Stomach (tissue), 9 donors: ENCODE data around the gene ZPR1. TPM values are rescaled to one million over a fixed set of nuclear protein-coding genes. Genes with fewer than 3 reads are reported as not detected.
"Not testable (repeated sequence)": the region's sequence is repeated elsewhere in the genome, so short reads cannot be mapped to it uniquely, and the experiment has no call there.

Experiments
- DNase-seq, 2 donors: peaks; one replicate each; pipeline versions ENCODE4 v3.0.0 to v3.0.0-alpha.2; 2013 to 2019
- H3K27ac ChIP-seq, 5 donors: fragments of 200-600 bp in 4 of 5; sonication (generic) in 4 of 5; one replicate each; pipeline ENCODE4 v1.5.1; 2013 to 2019; ENCODE audit warnings: mild to moderate bottlenecking in 1 of 5, moderate library complexity in 1 of 5
- H3K27me3 ChIP-seq, 3 donors: fragments of 200-600 bp; sonication (generic); one replicate each; pipeline ENCODE4 v1.5.1; 2017 to 2019; ENCODE audit warnings: mixed run types in 1 of 3
- H3K36me3 ChIP-seq, 4 donors: fragments of 200-600 bp; sonication (generic); 1 replicate in 3 of 4; 2 replicates in 1 of 4; pipeline ENCODE4 v1.5.1; 2016 to 2019
- H3K4me1 ChIP-seq, 4 donors: fragments of 200-600 bp; sonication (generic); one replicate each; pipeline ENCODE4 v1.5.1; 2016 to 2019
- H3K4me3 ChIP-seq, 4 donors: fragments of 200-600 bp; sonication (generic) in 3 of 4; one replicate each; pipeline ENCODE4 v1.5.1; 2016 to 2019; ENCODE audit warnings: mild to moderate bottlenecking in 1 of 4
- H3K9me3 ChIP-seq, 4 donors: fragments of 200-600 bp; sonication (generic); one replicate each; pipeline ENCODE4 v1.5.1; 2016 to 2019
- EP300 ChIP-seq: sonication (generic); formaldehyde crosslinking; IDR thresholded peaks from one replicate; pipeline ENCODE4 v1.6.1; 2017; ENCODE audit warnings: antibody characterized with exemption
- POLR2A ChIP-seq, 4 donors: fragments of 450-650 bp; IDR thresholded peaks; one replicate each; pipeline ENCODE4 v1.6.1; 2016; ENCODE audit warnings: antibody characterized with exemption in 4 of 4, control low read depth in 2 of 4, mild to moderate bottlenecking in 1 of 4, moderate library complexity in 1 of 4
- POLR2AphosphoS5 ChIP-seq, 3 donors: sonication (generic); formaldehyde crosslinking; IDR thresholded peaks; one replicate each; pipeline ENCODE4 v1.6.1; 2016; ENCODE audit warnings: antibody characterized with exemption in 3 of 3
- WGBS, 5 donors: extraction: QIAGEN DNeasy Blood & Tissue Kit in 3 of 5; methylation state at CpG; one replicate each; pipeline versions ENCODE4 v1.1.5 to v1.1.7; 2013 to 2018; 5-methylcytosine and 5-hydroxymethylcytosine counted together
- intact Hi-C: fragments of 100-400 bp; cut with DNase I; formaldehyde crosslinking; loops from one replicate; pipeline ENCODE4 v1.15.1; 2023; ENCODE audit warnings: low total_unique reads
- polyA plus RNA-seq, 3 donors: library from polyadenylated mRNA; stranded (reverse); fragments of 200-250 nt; gene quantifications; one replicate each; pipeline ENCODE4 v1.2.3, GENCODE V29; 2013
- total RNA-seq, 5 donors: library from RNA; depleted of rRNA; stranded (reverse); fragments of >200 nt; gene quantifications; one replicate each; pipeline versions ENCODE4 v1.1.0 to v1.2.3, GENCODE V29; 2014 to 2016
- TF ChIP-seq, protein P1 (sequence below), 7 experiments: fragments of 450-650 bp in 4 of 7; fragments of 200-600 bp in 3 of 7; sonication (generic) in 3 of 7; IDR thresholded peaks; one replicate each; pipeline ENCODE4 v1.5.1; 2016 to 2019; ENCODE audit warnings: antibody characterized with exemption in 7 of 7, control low read depth in 2 of 7, mild to moderate bottlenecking in 1 of 7
- donor health status: healthy with polysubstance abuse.
- donor health status: Bipolar disorder and iron deficiency.
- donor health status: healthy.

Gene ZPR1
- total and polyA plus RNA-seq, 8 donors: 17.8 to 54.9 (median 25.1) TPM

DNA sequence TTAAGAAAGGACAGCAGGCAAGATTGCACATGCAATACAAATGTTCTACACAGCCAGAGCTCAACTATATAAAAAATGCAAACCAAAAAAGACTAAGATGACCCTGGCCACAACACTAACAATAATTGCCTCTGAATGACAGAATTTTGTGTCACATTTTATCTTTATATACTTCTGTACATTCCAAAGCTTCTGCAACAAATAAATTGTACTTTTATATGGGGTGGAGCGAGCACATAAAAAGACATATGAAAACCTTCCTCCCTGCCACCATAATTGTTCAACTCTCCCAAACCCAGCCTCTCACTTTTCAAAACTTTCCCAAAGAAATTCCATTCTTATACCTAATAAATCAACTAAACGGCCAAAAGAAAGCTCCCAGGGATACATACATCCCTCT, 25.7 kb downstream of the ZPR1 start:
- no peaks in the 10 kb centered on the region for H3K9me3 ChIP-seq
- H3K36me3 ChIP-seq: peaks cover 34 to 96% (median 92%) of the 10 kb centered on the region in 4 donors
- no peak overlapping the region for H3K4me3 ChIP-seq
- TF ChIP-seq POLR2AphosphoS5 (IDR thresholded peaks at IDR 0.05) (no peak), POLR2A (IDR thresholded peaks at IDR 0.05) (no peak), EP300 (no peak)
- TF ChIP-seq, protein P1, sequence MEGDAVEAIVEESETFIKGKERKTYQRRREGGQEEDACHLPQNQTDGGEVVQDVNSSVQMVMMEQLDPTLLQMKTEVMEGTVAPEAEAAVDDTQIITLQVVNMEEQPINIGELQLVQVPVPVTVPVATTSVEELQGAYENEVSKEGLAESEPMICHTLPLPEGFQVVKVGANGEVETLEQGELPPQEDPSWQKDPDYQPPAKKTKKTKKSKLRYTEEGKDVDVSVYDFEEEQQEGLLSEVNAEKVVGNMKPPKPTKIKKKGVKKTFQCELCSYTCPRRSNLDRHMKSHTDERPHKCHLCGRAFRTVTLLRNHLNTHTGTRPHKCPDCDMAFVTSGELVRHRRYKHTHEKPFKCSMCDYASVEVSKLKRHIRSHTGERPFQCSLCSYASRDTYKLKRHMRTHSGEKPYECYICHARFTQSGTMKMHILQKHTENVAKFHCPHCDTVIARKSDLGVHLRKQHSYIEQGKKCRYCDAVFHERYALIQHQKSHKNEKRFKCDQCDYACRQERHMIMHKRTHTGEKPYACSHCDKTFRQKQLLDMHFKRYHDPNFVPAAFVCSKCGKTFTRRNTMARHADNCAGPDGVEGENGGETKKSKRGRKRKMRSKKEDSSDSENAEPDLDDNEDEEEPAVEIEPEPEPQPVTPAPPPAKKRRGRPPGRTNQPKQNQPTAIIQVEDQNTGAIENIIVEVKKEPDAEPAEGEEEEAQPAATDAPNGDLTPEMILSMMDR (IDR thresholded peaks at IDR 0.05): no peak
- H3K4me1 ChIP-seq: peaks cover 0 to 6% (median 0%) of the 10 kb centered on the region in 4 donors
- no peak overlapping the region for H3K27ac ChIP-seq
- WGBS, 5 donors: 84 to 96% (median 93%) methylated on average over 2 of the region's 2 CpGs
- DNase-seq: no peak
- intact Hi-C loops: no loop called here
- H3K27me3 ChIP-seq: no peaks in the 10 kb centered on the region

DNA sequence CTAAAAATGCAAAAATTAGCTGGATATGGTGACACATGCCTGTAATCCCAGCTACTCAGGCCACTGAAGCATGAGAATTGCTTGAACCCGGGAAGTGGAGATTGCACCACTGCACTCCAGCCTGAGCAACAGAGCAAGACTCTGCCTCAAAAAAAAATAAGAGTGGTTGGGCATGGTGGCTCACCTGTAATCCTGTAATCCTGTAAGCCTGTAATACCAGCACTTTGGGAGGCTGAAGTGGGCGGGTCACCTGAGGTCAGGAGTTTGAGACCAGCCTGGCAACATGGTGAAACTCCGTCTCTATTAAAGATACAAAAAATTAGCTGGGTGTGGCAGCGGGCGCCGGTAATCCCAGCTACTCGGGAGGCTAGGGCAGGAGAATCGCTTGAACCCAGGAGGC, 31.8 kb downstream of the ZPR1 start:
- peaks cover 48 to 100% (median 99%) of the 10 kb centered on the region in 4 donors for H3K36me3 ChIP-seq
- DNase-seq, H3K4me1 ChIP-seq, H3K27me3 ChIP-seq, H3K27ac ChIP-seq, H3K4me3 ChIP-seq, H3K9me3 ChIP-seq, intact Hi-C loops: not testable (repeated sequence)
- WGBS, 5 donors: 81 to 98% (median 88%) methylated on average over 8 of the region's 8 CpGs

DNA sequence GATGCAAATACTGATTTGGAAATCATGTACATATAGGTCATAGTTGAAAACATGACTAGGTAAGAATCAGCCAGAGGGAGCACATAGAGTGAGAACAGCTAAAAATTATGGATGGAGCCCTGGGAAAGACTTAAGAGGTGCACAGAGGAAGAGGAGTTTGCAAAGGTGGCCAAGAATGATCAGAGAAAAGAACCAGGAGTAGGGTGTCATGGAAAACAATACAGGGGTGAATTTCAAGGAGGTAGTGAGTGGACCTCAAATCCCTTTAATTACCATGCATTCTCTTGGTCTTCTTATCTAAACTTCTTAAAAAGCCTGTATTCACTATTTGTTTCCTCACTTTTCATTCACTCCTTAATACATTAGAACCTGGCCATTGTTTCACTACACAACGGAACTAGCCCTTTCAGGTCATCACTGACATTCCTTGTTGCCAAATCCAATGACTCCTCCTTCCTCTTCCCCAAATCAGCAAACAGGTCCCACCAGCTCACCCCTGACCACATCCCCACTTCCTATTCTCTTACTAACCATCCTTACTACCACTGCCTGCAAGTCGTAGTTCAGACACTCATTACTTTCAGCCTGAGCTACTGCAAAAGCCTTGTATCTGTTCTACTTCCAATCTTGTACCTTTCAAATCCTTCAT, 37.6 kb downstream of the ZPR1 start:
- peaks cover 22 to 100% (median 98%) of the 10 kb centered on the region in 4 donors for H3K36me3 ChIP-seq
- no peaks in the 10 kb centered on the region for H3K27me3 ChIP-seq
- no peak overlapping the region for H3K4me3 ChIP-seq
- intact Hi-C loops: no loop called here
- H3K27ac ChIP-seq: no peak overlapping the region
- H3K9me3 ChIP-seq: no peaks in the 10 kb centered on the region
- TF ChIP-seq, protein P1 (IDR thresholded peaks at IDR 0.05): no peak
- TF ChIP-seq POLR2AphosphoS5 (IDR thresholded peaks at IDR 0.05): no peak
- TF ChIP-seq POLR2A (IDR thresholded peaks at IDR 0.05): no peak
- TF ChIP-seq EP300: no peak
- DNase-seq: no peak
- H3K4me1 ChIP-seq: no peaks in the 10 kb centered on the region
- WGBS, 5 donors: 82 to 89% (median 83%) methylated on average over 2 of the region's 2 CpGs

DNA sequence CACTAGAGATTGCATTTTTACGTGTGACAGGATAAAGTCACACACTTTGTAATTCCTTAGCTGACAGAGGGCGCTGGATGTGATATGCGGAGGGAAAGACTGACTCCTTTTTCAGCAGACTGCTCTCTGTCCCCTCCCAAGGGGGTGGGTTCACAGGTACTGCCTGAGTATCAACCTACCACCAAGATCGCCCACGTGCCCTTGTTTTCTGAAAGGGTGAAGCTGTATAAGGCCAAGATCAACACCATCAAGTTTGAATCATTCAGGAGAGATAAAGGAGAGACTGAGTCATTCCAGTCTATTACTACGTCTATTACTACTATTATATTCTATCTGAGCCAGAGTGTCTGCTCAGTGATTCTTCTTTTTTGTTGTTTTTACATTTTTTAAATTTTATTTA, 45.7 kb downstream of the ZPR1 start:
- 67 to 84% (median 76%) methylated on average over 6 of the region's 6 CpGs for WGBS, 5 donors
- H3K36me3 ChIP-seq: peaks cover 0 to 22% (median 18%) of the 10 kb centered on the region in 4 donors
- no peaks in the 10 kb centered on the region for H3K27me3 ChIP-seq
- no peaks in the 10 kb centered on the region for H3K9me3 ChIP-seq
- H3K27ac ChIP-seq: no peak overlapping the region
- no peak overlapping the region for H3K4me3 ChIP-seq
- H3K4me1 ChIP-seq: peaks cover 0 to 10% (median 3%) of the 10 kb centered on the region in 4 donors
- intact Hi-C loops: no loop called here
- TF ChIP-seq, protein P1 (IDR thresholded peaks at IDR 0.05): no peak
- no peak for TF ChIP-seq POLR2AphosphoS5 (IDR thresholded peaks at IDR 0.05)
- no peak for TF ChIP-seq EP300
- no peak for TF ChIP-seq POLR2A (IDR thresholded peaks at IDR 0.05)
- DNase-seq: no peak

DNA sequence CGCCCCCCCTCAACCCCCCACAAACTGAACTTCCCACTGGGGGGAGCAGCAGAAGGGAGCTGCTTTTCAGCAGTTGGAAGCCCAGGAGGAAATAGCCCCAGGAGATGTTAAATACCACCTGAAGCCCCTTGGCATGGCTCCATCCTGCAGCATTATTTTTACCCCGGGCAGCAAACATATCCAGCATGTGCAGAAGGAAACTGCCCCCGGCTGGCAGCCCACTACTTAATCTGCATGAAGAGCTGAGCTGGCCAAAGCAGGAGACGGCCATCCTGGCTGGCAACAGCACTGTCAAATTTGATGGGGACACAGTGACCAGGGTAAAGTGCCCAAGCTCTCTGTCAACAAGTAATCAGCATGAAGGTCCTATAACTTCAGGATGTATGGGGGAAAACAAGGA, 47.1 kb downstream of the ZPR1 start:
- H3K36me3 ChIP-seq: peaks cover 0 to 8% (median 5%) of the 10 kb centered on the region in 4 donors
- no peak overlapping the region for H3K27ac ChIP-seq
- no peak overlapping the region for H3K4me3 ChIP-seq
- TF ChIP-seq EP300 (no peak), POLR2AphosphoS5 (IDR thresholded peaks at IDR 0.05) (no peak), POLR2A (IDR thresholded peaks at IDR 0.05) (no peak)
- TF ChIP-seq, protein P1 (IDR thresholded peaks at IDR 0.05): no peak
- no peaks in the 10 kb centered on the region for H3K9me3 ChIP-seq
- no peak for DNase-seq
- peaks cover 0 to 10% (median 3%) of the 10 kb centered on the region in 4 donors for H3K4me1 ChIP-seq
- intact Hi-C loops: no loop called here
- 59 to 72% (median 67%) methylated on average over 4 of the region's 4 CpGs for WGBS, 5 donors
- no peaks in the 10 kb centered on the region for H3K27me3 ChIP-seq
